PFSK-1 (cell line): Measurements from ENCODE around the gene NFIA.

Experiments
- POLR2AphosphoS5 ChIP-seq: IDR thresholded peaks from 2 replicates; pipeline ENCODE4 v1.6.1; 2012; ENCODE audit warnings: low read depth, mild to moderate bottlenecking, control low read depth, low read length, moderate library complexity
- REST ChIP-seq, 2 experiments: IDR thresholded peaks; 2 replicates each; pipeline versions ENCODE4 v1.6.1 to v1.8.0; 2011 to 2012; ENCODE audit warnings: low read depth in 2 of 2, low read length in 2 of 2, control low read depth in 1 of 2, inconsistent platforms in 1 of 2, mild to moderate bottlenecking in 1 of 2, moderate library complexity in 1 of 2; ENCODE audit not compliant: insufficient read depth in 1 of 2
- SIN3A ChIP-seq: IDR thresholded peaks from 2 replicates; pipeline ENCODE4 v1.6.1; 2012; ENCODE audit warnings: mild to moderate bottlenecking, low read length, moderate library complexity, borderline replicate concordance; ENCODE audit not compliant: insufficient read depth
- TAF1 ChIP-seq: IDR thresholded peaks from 2 replicates; pipeline ENCODE4 v1.6.1; 2012; ENCODE audit warnings: low read length, control low read depth, borderline replicate concordance; ENCODE audit not compliant: insufficient read depth

- TF ChIP-seq REST (IDR thresholded peaks at IDR 0.05; ENCODE audit: insufficient read depth in 1 of 2, low read depth in 2 of 2, low read length in 2 of 2) (no peak), POLR2AphosphoS5 (no peak), TAF1 (no peak), SIN3A (no peak)
Measured at GRCh38 chr1:61300899-61301298, 218.5 kb downstream of the NFIA start.
